GOT3 (cell line): Measurements from ENCODE around the gene PCDHGB5.
"Not testable (repeated sequence)": the region's sequence is repeated elsewhere in the genome, so short reads cannot be mapped to it uniquely, and the experiment has no call there.

ENCODE experiments used
- DNase-seq: peaks from one replicate; lab custom pipeline; 2025; ENCODE audit warnings: mixed read lengths; lab: John Stamatoyannopoulos, UW

The PCDHGB5 gene

GRCh38 chr5:141412854-141413539 is 15.2 kb downstream of the PCDHGB5 start, which contains the start of gene PCDHGA10:
PCDHGA10 (plus strand) TSS chr5:141412987; CDS start chr5:141413176, 189 bp downstream.
- DNase-seq = no peak

- DNase-seq = no peak
Observed at GRCh38 chr5:141413540-141414069, 15.9 kb downstream of the PCDHGB5 start.

- not testable (repeated sequence) for DNase-seq
Observed at GRCh38 chr5:141414548-141415274, 17.0 kb downstream of the PCDHGB5 start.

DNA sequence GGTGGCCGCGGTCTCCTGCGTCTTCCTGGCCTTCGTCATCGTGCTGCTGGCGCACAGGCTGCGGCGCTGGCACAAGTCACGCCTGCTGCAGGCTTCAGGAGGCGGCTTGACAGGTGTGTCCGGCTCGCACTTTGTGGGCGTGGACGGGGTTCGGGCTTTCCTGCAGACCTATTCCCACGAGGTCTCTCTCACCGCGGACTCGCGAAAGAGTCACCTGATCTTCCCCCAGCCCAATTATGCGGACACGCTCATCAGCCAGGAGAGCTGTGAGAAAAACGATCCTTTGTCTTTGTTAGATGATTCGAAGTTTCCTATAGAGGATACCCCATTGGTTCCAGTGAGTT is 17.5 kb downstream of the PCDHGB5 start:
- DNase-seq = not testable (repeated sequence)

DNA sequence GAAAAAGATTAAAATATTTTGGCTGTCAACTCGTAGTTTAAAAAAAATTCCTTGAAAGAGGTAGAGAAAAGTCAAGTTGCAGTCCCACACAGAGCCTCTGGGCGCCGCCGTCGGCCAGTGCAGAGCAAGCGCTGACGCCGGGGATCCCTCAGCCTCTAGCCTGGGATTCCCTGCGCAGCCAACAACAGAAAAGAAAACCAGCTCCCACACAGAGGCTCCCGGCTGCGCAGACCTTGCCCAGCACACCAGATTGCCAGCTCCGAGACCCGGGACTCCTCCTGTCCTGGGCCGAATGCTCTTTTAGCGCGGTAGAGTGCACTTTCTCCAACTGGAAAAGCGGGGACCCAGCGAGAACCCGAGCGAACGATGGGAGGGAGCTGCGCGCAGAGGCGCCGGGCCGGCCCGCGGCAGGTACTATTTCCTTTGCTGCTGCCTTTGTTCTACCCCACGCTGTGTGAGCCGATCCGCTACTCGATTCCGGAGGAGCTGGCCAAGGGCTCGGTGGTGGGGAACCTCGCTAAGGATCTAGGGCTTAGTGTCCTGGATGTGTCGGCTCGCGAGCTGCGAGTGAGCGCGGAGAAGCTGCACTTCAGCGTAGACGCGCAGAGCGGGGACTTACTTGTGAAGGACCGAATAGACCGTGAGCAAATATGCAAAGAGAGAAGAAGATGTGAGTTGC is 19.9 kb downstream of the PCDHGB5 start, which contains the start of gene PCDHGB7:
TSS of gene PCDHGB7 (plus strand) at position 184 of the 679 bp plus-strand sequence. CDS start at position 367, 183 bp downstream.
- peak; percentile 47 for DNase-seq

DNA sequence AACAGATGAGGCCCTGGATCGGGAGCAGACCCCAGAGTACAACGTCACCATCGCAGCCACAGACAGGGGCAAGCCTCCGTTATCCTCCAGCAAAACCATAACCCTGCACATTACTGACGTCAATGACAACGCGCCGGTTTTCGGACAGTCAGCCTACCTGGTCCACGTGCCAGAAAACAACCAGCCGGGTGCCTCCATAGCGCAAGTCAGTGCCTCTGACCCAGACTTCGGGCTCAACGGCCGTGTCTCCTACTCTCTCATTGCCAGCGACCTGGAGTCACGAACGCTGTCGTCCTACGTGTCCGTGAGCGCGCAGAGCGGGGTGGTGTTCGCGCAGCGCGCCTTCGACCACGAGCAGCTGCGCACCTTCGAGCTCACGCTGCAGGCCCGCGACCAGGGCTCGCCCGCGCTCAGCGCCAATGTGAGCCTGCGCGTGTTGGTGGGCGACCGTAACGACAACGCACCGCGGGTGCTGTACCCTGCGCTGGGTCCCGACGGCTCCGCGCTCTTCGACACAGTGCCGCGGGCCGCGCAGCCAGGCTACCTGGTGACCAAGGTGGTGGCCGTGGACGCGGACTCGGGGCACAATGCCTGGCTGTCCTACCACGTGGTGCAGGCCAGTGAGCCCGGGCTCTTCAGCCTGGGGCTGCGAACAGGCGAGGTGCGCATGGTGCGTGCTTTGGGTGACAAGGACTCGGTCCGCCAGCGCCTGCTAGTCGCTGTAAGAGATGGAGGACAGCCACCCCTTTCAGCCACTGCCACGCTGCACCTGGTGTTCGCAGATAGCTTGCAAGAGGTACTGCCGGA is 21.5 kb downstream of the PCDHGB5 start:
- no peak for DNase-seq

DNA sequence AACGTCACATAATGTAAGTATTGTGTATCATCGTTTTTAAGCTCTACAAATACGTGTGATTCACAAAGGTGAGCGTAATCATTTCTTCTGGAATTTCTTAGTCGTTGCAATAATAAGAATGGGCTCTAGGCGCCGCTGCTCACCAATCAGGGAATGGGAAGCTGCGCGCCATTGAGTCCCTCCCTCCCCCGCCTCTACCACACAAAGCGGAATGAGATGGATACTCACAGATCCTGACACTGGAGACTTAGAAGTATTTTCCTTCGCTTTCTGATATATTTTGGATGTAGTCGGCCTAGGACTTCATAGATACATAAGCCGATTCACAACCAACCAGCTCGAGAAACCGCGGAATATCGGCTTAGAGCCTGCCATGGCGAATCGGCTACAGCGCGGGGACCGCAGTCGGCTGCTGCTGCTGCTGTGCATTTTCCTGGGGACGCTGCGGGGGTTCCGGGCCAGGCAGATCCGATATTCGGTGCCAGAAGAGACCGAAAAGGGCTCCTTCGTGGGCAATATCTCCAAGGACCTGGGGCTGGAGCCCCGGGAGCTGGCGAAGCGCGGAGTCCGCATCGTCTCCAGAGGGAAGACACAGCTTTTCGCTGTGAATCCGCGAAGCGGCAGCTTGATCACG is 23.2 kb downstream of the PCDHGB5 start, which contains the start of gene PCDHGA11:
TSS of gene PCDHGA11 (plus strand) at position 197 of the 634 bp plus-strand sequence. CDS start at position 374, 177 bp downstream.
- DNase-seq = no peak

- no peak for DNase-seq
Observed at GRCh38 chr5:141421489-141421855, 23.7 kb downstream of the PCDHGB5 start.

DNA sequence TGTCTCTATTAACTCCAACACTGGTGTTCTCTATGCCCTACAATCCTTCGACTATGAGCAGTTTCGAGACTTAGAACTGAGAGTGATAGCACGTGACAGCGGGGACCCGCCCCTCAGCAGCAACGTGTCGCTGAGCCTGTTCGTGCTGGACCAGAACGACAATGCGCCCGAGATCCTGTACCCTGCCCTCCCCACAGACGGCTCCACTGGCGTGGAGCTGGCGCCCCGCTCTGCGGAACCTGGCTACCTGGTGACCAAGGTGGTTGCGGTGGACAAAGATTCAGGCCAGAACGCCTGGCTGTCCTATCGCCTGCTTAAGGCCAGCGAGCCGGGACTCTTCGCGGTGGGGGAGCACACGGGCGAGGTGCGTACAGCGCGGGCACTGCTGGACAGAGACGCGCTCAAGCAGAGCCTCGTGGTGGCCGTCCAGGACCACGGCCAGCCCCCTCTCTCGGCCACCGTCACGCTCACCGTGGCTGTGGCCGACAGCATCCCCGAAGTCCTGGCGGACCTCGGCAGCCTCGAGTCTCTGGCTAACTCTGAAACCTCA is 25.1 kb downstream of the PCDHGB5 start:
- DNase-seq = no peak

DNA sequence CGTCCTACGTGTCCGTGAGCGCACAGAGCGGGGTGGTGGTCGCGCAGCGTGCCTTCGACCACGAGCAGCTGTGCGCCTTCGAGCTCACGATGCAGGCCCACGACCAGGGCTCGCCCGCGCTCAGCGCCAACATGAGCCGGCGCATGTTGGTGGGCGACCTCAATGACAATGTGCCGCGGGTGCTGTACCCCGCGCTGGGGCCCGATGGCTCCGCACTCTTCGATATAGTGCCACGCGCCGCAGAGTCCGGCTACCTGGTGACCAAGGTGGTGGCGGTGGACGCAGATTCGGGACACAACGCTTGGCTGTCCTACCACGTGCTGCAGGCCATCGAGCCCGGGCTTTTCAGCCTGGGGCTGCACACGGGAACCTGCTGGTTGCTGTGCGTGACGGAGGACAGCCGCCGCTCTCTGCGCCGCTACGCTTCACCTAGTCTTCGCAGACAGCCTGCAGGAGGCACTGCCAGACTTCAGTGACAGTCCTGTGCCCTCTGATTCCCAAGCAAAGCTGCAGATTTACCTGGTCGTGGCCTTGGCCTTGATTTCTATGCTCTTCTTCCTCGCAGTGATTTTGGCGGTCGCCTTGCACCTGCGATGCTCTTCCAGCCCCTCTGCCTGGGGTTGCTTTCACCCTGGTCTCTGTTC is 30.2 kb downstream of the PCDHGB5 start:
- DNase-seq = no peak

DNA sequence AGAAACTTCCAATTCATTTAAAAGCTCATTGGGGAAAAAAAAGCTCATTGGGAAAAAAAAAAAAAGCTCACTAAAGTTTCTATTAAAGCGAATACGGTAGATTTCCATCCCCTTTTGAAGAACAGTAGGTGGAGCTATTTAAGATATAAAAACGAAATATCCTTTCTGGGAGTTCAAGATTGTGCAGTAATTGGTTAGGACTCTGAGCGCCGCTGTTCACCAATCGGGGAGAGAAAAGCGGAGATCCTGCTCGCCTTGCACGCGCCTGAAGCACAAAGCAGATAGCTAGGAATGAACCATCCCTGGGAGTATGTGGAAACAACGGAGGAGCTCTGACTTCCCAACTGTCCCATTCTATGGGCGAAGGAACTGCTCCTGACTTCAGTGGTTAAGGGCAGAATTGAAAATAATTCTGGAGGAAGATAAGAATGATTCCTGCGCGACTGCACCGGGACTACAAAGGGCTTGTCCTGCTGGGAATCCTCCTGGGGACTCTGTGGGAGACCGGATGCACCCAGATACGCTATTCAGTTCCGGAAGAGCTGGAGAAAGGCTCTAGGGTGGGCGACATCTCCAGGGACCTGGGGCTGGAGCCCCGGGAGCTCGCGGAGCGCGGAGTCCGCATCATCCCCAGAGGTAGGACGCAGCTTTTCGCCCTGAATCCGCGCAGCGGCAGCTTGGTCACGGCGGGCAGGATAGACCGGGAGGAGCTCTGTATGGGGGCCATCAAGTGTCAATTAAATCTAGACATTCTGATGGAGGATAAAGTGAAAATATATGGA is 32.8 kb downstream of the PCDHGB5 start, which contains the start of gene PCDHGA12:
TSS of gene PCDHGA12 (plus strand) at position 176 of the 782 bp plus-strand sequence. CDS start at position 429, 253 bp downstream.
- no peak for DNase-seq

- no peak for DNase-seq
Observed at GRCh38 chr5:141431286-141431685, 33.5 kb downstream of the PCDHGB5 start.

DNA sequence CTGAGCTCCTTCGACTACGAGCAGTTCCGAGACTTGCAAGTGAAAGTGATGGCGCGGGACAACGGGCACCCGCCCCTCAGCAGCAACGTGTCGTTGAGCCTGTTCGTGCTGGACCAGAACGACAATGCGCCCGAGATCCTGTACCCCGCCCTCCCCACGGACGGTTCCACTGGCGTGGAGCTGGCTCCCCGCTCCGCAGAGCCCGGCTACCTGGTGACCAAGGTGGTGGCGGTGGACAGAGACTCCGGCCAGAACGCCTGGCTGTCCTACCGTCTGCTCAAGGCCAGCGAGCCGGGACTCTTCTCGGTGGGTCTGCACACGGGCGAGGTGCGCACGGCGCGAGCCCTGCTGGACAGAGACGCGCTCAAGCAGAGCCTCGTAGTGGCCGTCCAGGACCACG is 34.6 kb downstream of the PCDHGB5 start:
- not testable (repeated sequence) for DNase-seq

DNA sequence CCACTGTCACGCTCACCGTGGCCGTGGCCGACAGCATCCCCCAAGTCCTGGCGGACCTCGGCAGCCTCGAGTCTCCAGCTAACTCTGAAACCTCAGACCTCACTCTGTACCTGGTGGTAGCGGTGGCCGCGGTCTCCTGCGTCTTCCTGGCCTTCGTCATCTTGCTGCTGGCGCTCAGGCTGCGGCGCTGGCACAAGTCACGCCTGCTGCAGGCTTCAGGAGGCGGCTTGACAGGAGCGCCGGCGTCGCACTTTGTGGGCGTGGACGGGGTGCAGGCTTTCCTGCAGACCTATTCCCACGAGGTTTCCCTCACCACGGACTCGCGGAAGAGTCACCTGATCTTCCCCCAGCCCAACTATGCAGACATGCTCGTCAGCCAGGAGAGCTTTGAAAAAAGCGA is 35.0 kb downstream of the PCDHGB5 start:
- not testable (repeated sequence) for DNase-seq

GRCh38 chr5:141434006-141434405 is 36.3 kb downstream of the PCDHGB5 start:
- DNase-seq = no peak

GRCh38 chr5:141437221-141437620 is 39.5 kb downstream of the PCDHGB5 start:
- no peak for DNase-seq

- no peak for DNase-seq
Observed at GRCh38 chr5:141439411-141440141, 41.8 kb downstream of the PCDHGB5 start.

GRCh38 chr5:141440341-141440740 is 42.6 kb downstream of the PCDHGB5 start:
- DNase-seq = no peak
